SK-N-SH (cell line): ENCODE data around the gene RTF2. TPM values are rescaled to one million over a fixed set of nuclear protein-coding genes. Genes with fewer than 3 reads are reported as not detected.
A peak's percentile ranks its signal among the peaks of the same experiment; 100 is the strongest.

Source experiments
- CTCF ChIA-PET: fragments of 300-600, 350-600 bp; formaldehyde crosslinking; extraction: SDS; loops from one replicate; lab custom pipeline; 2021; lab: Yijun Ruan, JAX
- POLR2A ChIA-PET: fragments of 350-600 bp; sonication (Branson Sonifier 250); formaldehyde crosslinking; extraction: SDS; loops from one replicate; lab custom pipeline; 2020; ENCODE audit warnings: antibody characterized with exemption, inconsistent platforms; lab: Yijun Ruan, JAX
- DNase-seq: peaks from one replicate; pipeline ENCODE4 v3.0.0; 2012
- H2AFZ ChIP-seq: fragments of 200-600 bp; sonication (generic); 2 replicates; pipeline ENCODE4 v1.8.1; 2016; ENCODE audit warnings: antibody characterized with exemption, mild to moderate bottlenecking, low read depth
- H3F3A ChIP-seq: fragments of 200-600 bp; sonication (generic); replicated peaks from 2 replicates; pipeline ENCODE3; 2016; ENCODE audit warnings: antibody characterized with exemption, mild to moderate bottlenecking; ENCODE audit not compliant: insufficient read depth
- H3K27ac ChIP-seq, 2 experiments: fragments of 200-500 bp in 1 of 2; fragments of 200-600 bp in 1 of 2; sonication (Bioruptor generic) in 1 of 2; sonication (generic), shearing (Covaris generic) in 1 of 2; 2 replicates each; pipeline versions ENCODE4 v1.5.1 to v1.6.1; 2014 to 2016; ENCODE audit warnings: low read depth in 2 of 2, inconsistent platforms in 1 of 2, low read length in 1 of 2, mild to moderate bottlenecking in 1 of 2, mixed read lengths in 1 of 2
- H3K27me3 ChIP-seq: fragments of 200-600 bp; sonication (generic), shearing (Covaris generic); 2 replicates; pipeline ENCODE4 v1.6.1; 2016; ENCODE audit warnings: mixed run types; ENCODE audit not compliant: insufficient read depth
- H3K36me3 ChIP-seq, 2 experiments: fragments of 200-500 bp in 1 of 2; fragments of 200-600 bp in 1 of 2; sonication (Bioruptor generic) in 1 of 2; sonication (generic) in 1 of 2; replicated peaks in 1 of 2; 2 replicates each; pipeline versions ENCODE3 to v1.5.1; 2014 to 2016; ENCODE audit warnings: low read length in 1 of 2, mild to moderate bottlenecking in 1 of 2; ENCODE audit not compliant: insufficient read depth in 2 of 2, control insufficient read depth in 1 of 2
- H3K4me1 ChIP-seq, 2 experiments: fragments of 200-500 bp in 1 of 2; fragments of 200-600 bp in 1 of 2; sonication (Bioruptor generic) in 1 of 2; sonication (generic), shearing (Covaris generic) in 1 of 2; 2 replicates each; pipeline versions ENCODE4 v1.5.1 to v1.6.1; 2014 to 2016; ENCODE audit warnings: low read depth in 1 of 2, low read length in 1 of 2, mixed run types in 1 of 2; ENCODE audit not compliant: insufficient read depth in 2 of 2, control insufficient read depth in 1 of 2
- H3K4me2 ChIP-seq: fragments of 200-600 bp; sonication (generic), shearing (Covaris generic); 2 replicates; pipeline ENCODE4 v1.6.1; 2017; ENCODE audit warnings: mixed run types
- H3K4me3 ChIP-seq, 2 experiments: fragments of 200-500 bp in 1 of 2; fragments of 200-600 bp in 1 of 2; sonication (Bioruptor generic) in 1 of 2; sonication (generic), shearing (Covaris generic) in 1 of 2; 2 replicates each; pipeline versions ENCODE4 v1.5.1 to v1.8.1; 2014 to 2016; ENCODE audit warnings: low read depth in 2 of 2, inconsistent platforms in 1 of 2, low read length in 1 of 2, mild to moderate bottlenecking in 1 of 2, mixed read lengths in 1 of 2, moderate library complexity in 1 of 2
- H3K79me2 ChIP-seq: fragments of 200-600 bp; sonication (generic); 2 replicates; pipeline ENCODE4 v1.8.1; 2017; ENCODE audit warnings: mild to moderate bottlenecking; ENCODE audit not compliant: insufficient read depth
- H3K9ac ChIP-seq: fragments of 200-600 bp; sonication (generic); 2 replicates; pipeline ENCODE4 v1.6.1; 2017; ENCODE audit warnings: mixed run types
- H3K9me2 ChIP-seq: fragments of 200-600 bp; sonication (generic); 2 replicates; pipeline ENCODE4 v1.6.1; 2017; ENCODE audit warnings: mixed run types
- H3K9me3 ChIP-seq: fragments of 200-600 bp; sonication (generic); 2 replicates; pipeline ENCODE4 v1.6.1; 2017; ENCODE audit warnings: mixed run types, mild to moderate bottlenecking, moderate library complexity
- H4K20me1 ChIP-seq: fragments of 200-600 bp; sonication (generic); 2 replicates; pipeline ENCODE4 v1.6.1; 2017; ENCODE audit warnings: mild to moderate bottlenecking, mixed run types; ENCODE audit not compliant: insufficient read depth
- CHD2 ChIP-seq: fragments of 150-350 bp; IDR thresholded peaks from 2 replicates; pipeline ENCODE4 v1.6.1; 2018; ENCODE audit warnings: low read length; ENCODE audit not compliant: partially characterized antibody
- ELF1 ChIP-seq: IDR thresholded peaks from 2 replicates; pipeline ENCODE4 v1.4.0; 2012
- EP300 ChIP-seq, 2 experiments: IDR thresholded peaks; 2 replicates each; pipeline versions ENCODE4 v1.4.0 to v1.6.1; 2012; ENCODE audit warnings: borderline replicate concordance in 1 of 2, low read depth in 1 of 2, low read length in 1 of 2
- EZH2phosphoT487 ChIP-seq: fragments of 200-600 bp; sonication (generic); IDR thresholded peaks from 2 replicates; pipeline ENCODE4 v1.6.1; 2017; ENCODE audit warnings: low read depth, mixed run types, mild to moderate bottlenecking, antibody characterized with exemption, moderate library complexity, borderline replicate concordance
- FOSL2 ChIP-seq: IDR thresholded peaks from 2 replicates; pipeline ENCODE4 v1.4.0; 2012; ENCODE audit warnings: low read depth, mild to moderate bottlenecking, moderate library complexity, borderline replicate concordance
- GABPA ChIP-seq: IDR thresholded peaks from 2 replicates; pipeline ENCODE4 v1.4.0; 2012; ENCODE audit warnings: low read depth, mild to moderate bottlenecking
- GATA2 ChIP-seq: sonication (generic); formaldehyde crosslinking; IDR thresholded peaks from 2 replicates; pipeline ENCODE4 v1.5.0; 2020; ENCODE audit warnings: mild to moderate bottlenecking, missing genetic modification reagents
- JUND ChIP-seq: IDR thresholded peaks from 2 replicates; pipeline ENCODE4 v1.4.0; 2012
- MEF2A ChIP-seq: IDR thresholded peaks from 2 replicates; pipeline ENCODE4 v1.4.0; 2012; ENCODE audit warnings: low read depth, borderline replicate concordance
- MXI1 ChIP-seq: IDR thresholded peaks from 2 replicates; pipeline ENCODE4 v1.6.1; 2012; ENCODE audit warnings: mild to moderate bottlenecking, low read depth, low read length, improper control_type of control experiment
- NFIC ChIP-seq: IDR thresholded peaks from 2 replicates; pipeline ENCODE4 v1.4.0; 2012; ENCODE audit warnings: borderline replicate concordance
- NRF1 ChIP-seq: IDR thresholded peaks from 2 replicates; pipeline ENCODE4 v1.6.1; 2012; ENCODE audit warnings: low read depth, mild to moderate bottlenecking, low read length
- RAD21 ChIP-seq: IDR thresholded peaks from 2 replicates; pipeline ENCODE4 v1.6.1; 2012; ENCODE audit warnings: mild to moderate bottlenecking, low read length
- RXRA ChIP-seq: IDR thresholded peaks from 2 replicates; pipeline ENCODE4 v1.4.0; 2012; ENCODE audit warnings: low read depth, mild to moderate bottlenecking, borderline replicate concordance
- SIN3A ChIP-seq: IDR thresholded peaks from 2 replicates; pipeline ENCODE4 v1.6.1; 2012; ENCODE audit warnings: low read depth, mild to moderate bottlenecking, low read length, moderate library complexity, borderline replicate concordance
- TAF1 ChIP-seq: IDR thresholded peaks from 2 replicates; pipeline ENCODE4 v1.6.1; 2012; ENCODE audit warnings: low read depth, mild to moderate bottlenecking, low read length, moderate library complexity, borderline replicate concordance
- TCF12 ChIP-seq: IDR thresholded peaks from 2 replicates; pipeline ENCODE4 v1.4.0; 2012
- WGBS: methylation state at CpG from one replicate; pipeline ENCODE4 v1.1.6; 2017; ENCODE audit warnings: low lambda C conversion rate; 5-methylcytosine and 5-hydroxymethylcytosine counted together
- polyA plus RNA-seq, 3 experiments: library from polyadenylated mRNA; depleted of rRNA; stranded (reverse); fragments of >200 nt; gene quantifications; 2 replicates each; pipeline ENCODE4 v1.2.3, GENCODE V29; 2012
- TF ChIP-seq, protein P1 (sequence below): IDR thresholded peaks from 2 replicates; pipeline ENCODE4 v1.4.0; 2012; ENCODE audit warnings: low read depth, borderline replicate concordance
- TF ChIP-seq, protein P2 (sequence below): IDR thresholded peaks from 2 replicates; pipeline ENCODE4 v1.4.0; 2012; ENCODE audit warnings: low read depth
- TF ChIP-seq, protein P3 (sequence below): IDR thresholded peaks from 2 replicates; pipeline ENCODE4; 2012

The RTF2 gene
- polyA plus RNA-seq, 1 of the 3 experiments (the other 2 are of a cell fraction) = 78.2 TPM

DNA sequence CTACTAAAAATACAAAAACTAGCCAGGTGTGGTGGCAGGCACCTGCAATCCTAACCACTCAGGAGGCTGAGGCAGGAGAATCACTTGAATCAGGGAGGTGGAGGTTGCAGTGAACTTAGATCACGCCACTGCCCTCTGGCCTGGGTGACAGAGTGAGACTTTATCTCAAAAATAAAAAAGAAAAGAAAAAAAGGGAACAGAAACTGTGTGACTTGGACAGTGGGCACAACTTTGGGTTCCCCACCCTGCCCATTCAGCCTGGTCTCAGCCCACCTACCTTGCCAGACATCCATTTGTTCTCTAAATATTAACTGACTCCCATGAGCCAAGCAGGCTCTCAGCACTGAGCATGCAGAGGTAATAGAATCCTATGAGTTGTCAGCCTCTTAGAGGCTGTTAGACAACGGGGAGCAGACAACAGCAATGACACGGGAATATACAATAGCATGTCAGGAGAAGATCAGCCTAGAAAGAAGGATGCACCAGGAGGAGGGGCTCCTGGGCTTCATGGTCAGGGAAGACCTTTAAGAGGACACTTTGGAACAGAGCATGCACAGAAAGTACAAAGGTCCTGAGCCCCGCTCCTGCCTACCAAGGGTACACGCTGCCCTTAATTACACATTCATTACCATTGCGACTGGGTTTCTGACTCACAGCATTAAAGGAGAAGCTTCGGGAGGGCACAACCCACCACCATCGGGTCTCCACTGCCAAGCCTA, 84.6 kb downstream of the RTF2 start:
- H3K4me3 ChIP-seq = no peak overlapping the region
- 13% methylated on average over 8 of the region's 8 CpGs for WGBS
- DNase-seq = no peak
- TF ChIP-seq NRF1 (no peak), GATA2 (CRISPR knock-in tag) (no peak), EP300 (IDR thresholded peaks at IDR 0.05; ENCODE audit: borderline replicate concordance in 1 of 2, low read depth in 1 of 2, low read length in 1 of 2) (no peak), RXRA (no peak), CHD2 (no peak), FOSL2 (no peak), EZH2phosphoT487 (no peak), RAD21 (no peak), MEF2A (no peak), ELF1 (no peak)
- TF ChIP-seq, protein P1, sequence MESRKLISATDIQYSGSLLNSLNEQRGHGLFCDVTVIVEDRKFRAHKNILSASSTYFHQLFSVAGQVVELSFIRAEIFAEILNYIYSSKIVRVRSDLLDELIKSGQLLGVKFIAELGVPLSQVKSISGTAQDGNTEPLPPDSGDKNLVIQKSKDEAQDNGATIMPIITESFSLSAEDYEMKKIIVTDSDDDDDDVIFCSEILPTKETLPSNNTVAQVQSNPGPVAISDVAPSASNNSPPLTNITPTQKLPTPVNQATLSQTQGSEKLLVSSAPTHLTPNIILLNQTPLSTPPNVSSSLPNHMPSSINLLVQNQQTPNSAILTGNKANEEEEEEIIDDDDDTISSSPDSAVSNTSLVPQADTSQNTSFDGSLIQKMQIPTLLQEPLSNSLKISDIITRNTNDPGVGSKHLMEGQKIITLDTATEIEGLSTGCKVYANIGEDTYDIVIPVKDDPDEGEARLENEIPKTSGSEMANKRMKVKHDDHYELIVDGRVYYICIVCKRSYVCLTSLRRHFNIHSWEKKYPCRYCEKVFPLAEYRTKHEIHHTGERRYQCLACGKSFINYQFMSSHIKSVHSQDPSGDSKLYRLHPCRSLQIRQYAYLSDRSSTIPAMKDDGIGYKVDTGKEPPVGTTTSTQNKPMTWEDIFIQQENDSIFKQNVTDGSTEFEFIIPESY = no peak
- no peaks in the 10 kb centered on the region for H3K9me3 ChIP-seq
- no peaks in the 10 kb centered on the region for H3K9me2 ChIP-seq
- no peak overlapping the region for H3K27ac ChIP-seq
- H3K79me2 ChIP-seq = no peaks in the 10 kb centered on the region
- ChIA-PET CTCF (no interaction called here), POLR2A (no interaction called here)
- no peak overlapping the region for H2AFZ ChIP-seq
- H4K20me1 ChIP-seq = no peaks in the 10 kb centered on the region
- no peak overlapping the region for H3K4me2 ChIP-seq
- H3K4me1 ChIP-seq = no peaks in the 10 kb centered on the region
- H3K9ac ChIP-seq = no peak overlapping the region
- H3K27me3 ChIP-seq = peaks cover 27% of the 10 kb centered on the region
- H3K36me3 ChIP-seq = no peaks in the 10 kb centered on the region
- no peaks in the 10 kb centered on the region for H3F3A ChIP-seq

DNA sequence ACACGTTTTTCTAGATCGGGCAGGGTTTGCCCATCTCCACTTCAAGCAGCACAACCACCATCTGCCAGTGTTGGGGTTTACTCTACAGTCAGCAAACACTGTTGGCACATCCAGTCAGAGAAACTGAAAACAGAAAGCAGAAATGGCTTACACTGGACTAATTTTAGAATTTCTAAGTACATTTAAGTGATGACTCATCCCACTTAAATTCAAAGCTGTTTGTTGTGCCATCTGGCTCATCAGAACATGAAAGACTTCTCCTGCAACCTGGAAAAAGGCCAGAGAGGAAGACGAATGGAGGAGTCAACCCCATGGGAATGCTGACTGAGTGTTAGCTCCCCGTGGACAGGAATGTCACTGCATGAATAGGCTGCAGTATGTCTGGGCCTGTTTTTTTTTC, 86.4 kb downstream of the RTF2 start:
- no peak for DNase-seq
- WGBS = 0% methylated on average over 4 of the region's 4 CpGs
- no peak overlapping the region for H2AFZ ChIP-seq
- no peak overlapping the region for H3K4me3 ChIP-seq
- H3K9ac ChIP-seq = no peak overlapping the region
- no peaks in the 10 kb centered on the region for H3F3A ChIP-seq
- ChIA-PET POLR2A (no interaction called here), CTCF (no interaction called here)
- H3K9me3 ChIP-seq = no peaks in the 10 kb centered on the region
- 0 out of 2 replicates have a peak overlapping the region, but pooled peaks have one; percentile 16 for H3K4me2 ChIP-seq
- H3K36me3 ChIP-seq = no peaks in the 10 kb centered on the region
- H3K27ac ChIP-seq = no peak overlapping the region
- no peaks in the 10 kb centered on the region for H3K9me2 ChIP-seq
- H4K20me1 ChIP-seq = no peaks in the 10 kb centered on the region
- no peaks in the 10 kb centered on the region for H3K79me2 ChIP-seq
- H3K4me1 ChIP-seq = no peaks in the 10 kb centered on the region
- H3K27me3 ChIP-seq = peaks cover 45% of the 10 kb centered on the region
- TF ChIP-seq JUND (peak; percentile 72), EP300 (IDR thresholded peaks at IDR 0.05; ENCODE audit: borderline replicate concordance in 1 of 2, low read depth in 1 of 2, low read length in 1 of 2) (0 out of 4 replicates have a peak, but pooled peaks of 1 of the 2 experiments have one; percentile 31), NFIC (peak; percentile 72), NRF1 (no peak), FOSL2 (peak; percentile 56; the same call in 1 of the 2 replicates), MXI1 (no peak), CHD2 (no peak), TCF12 (peak; percentile 82), MEF2A (peak; percentile 82), GABPA (no peak), RAD21 (no peak), TAF1 (no peak), SIN3A (no peak)
- TF ChIP-seq, protein P1 = no peak
- TF ChIP-seq, protein P2, sequence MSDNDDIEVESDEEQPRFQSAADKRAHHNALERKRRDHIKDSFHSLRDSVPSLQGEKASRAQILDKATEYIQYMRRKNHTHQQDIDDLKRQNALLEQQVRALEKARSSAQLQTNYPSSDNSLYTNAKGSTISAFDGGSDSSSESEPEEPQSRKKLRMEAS = no peak
- TF ChIP-seq, protein P3, sequence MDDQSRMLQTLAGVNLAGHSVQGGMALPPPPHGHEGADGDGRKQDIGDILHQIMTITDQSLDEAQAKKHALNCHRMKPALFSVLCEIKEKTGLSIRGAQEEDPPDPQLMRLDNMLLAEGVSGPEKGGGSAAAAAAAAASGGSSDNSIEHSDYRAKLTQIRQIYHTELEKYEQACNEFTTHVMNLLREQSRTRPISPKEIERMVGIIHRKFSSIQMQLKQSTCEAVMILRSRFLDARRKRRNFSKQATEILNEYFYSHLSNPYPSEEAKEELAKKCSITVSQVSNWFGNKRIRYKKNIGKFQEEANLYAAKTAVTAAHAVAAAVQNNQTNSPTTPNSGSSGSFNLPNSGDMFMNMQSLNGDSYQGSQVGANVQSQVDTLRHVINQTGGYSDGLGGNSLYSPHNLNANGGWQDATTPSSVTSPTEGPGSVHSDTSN = peak; percentile 46; the same call in 1 of the 2 replicates
